Erythroblast (primary cell): ENCODE results near the gene BLMH.

ENCODE experiments used
- GATA1 ChIP-seq: IDR thresholded peaks from 2 replicates; pipeline ENCODE4 v1.6.1; 2011; ENCODE audit warnings: low read depth, mild to moderate bottlenecking, control low read depth, low read length, moderate library complexity
- POLR2A ChIP-seq: IDR thresholded peaks from 2 replicates; pipeline ENCODE4 v1.6.1; 2011; ENCODE audit warnings: mild to moderate bottlenecking, low read length

GRCh38 chr17:30332057-30332542 is 40.4 kb upstream of the BLMH start:
- TF ChIP-seq POLR2A (no peak), GATA1 (no peak)
